HCT116 (cell line): ENCODE measurements around the gene ST3GAL6. TPM values are rescaled to one million over a fixed set of nuclear protein-coding genes. Genes with fewer than 3 reads are reported as not detected.

Source experiments
- ATAC-seq: fragments of 200-7000 bp; cut with Tn5 transposase; 2 replicates; pipeline ENCODE4 v1.9.1; 2020; ENCODE audit warnings: mild to moderate bottlenecking, moderate library complexity
- BruUV-seq: library from RNA; stranded (reverse); fragments of 400-500 nt; replicated peaks from 2 replicates; lab custom pipeline; 2021; lab: Mats Ljungman, UMichigan
- CTCF ChIA-PET: fragments of 300-600 bp; sonication (Branson Sonifier 250); formaldehyde crosslinking; loops from one replicate; lab custom pipeline; 2021; ENCODE audit warnings: antibody characterized with exemption; lab: Charles Lee
- POLR2A ChIA-PET: fragments of 300-600, 350-600 bp; sonication (Branson Sonifier 250); formaldehyde crosslinking; loops from one replicate; lab custom pipeline; 2021; ENCODE audit warnings: antibody characterized with exemption; lab: Charles Lee
- RAD21 ChIA-PET, 2 experiments: fragments of 300-600 bp; sonication (Branson Sonifier 250); formaldehyde crosslinking; loops; one replicate each; lab custom pipeline; 2023; ENCODE audit warnings: low total read pairs in 2 of 2; ENCODE audit not compliant: uncharacterized antibody in 2 of 2, unreplicated experiment in 2 of 2, low non-redundant PET in 1 of 2; lab: Charles Lee
- DNase-seq: peaks from one replicate; pipeline ENCODE4 v3.0.0-alpha.2; 2010; ENCODE audit warnings: low read depth, low spot score
- H2AFZ ChIP-seq: fragments of 200-600 bp; shearing (Covaris generic), sonication (generic); 2 replicates; pipeline ENCODE4 v1.6.1; 2017; ENCODE audit warnings: low read depth, mixed run types, mixed read lengths, antibody characterized with exemption, low read length; ENCODE audit not compliant: poor library complexity, severe bottlenecking
- H3K27ac ChIP-seq: 2 replicates; pipeline ENCODE4 v1.5.1; 2012; ENCODE audit warnings: low read depth, low read length
- H3K27me3 ChIP-seq: fragments of 200-600 bp; sonication (generic); 2 replicates; pipeline ENCODE4 v1.6.1; 2016; ENCODE audit warnings: mixed run types, low read length, mixed read lengths; ENCODE audit not compliant: insufficient read depth
- H3K36me3 ChIP-seq, 2 experiments: fragments of 200-500 bp in 1 of 2; fragments of 200-600 bp in 1 of 2; sonication (Bioruptor generic) in 1 of 2; sonication (generic) in 1 of 2; 2 replicates each; pipeline versions ENCODE4 v1.5.1 to v1.6.1; 2014 to 2016; ENCODE audit warnings: low read length in 2 of 2, inconsistent platforms in 1 of 2, mixed read lengths in 1 of 2, mixed run types in 1 of 2; ENCODE audit not compliant: insufficient read depth in 2 of 2, control insufficient read depth in 1 of 2
- H3K4me1 ChIP-seq, 2 experiments: fragments of 200-600 bp in 1 of 2; sonication (generic) in 1 of 2; 2 replicates each; pipeline versions ENCODE4 v1.5.1 to v1.6.1; 2012 to 2017; ENCODE audit warnings: low read length in 2 of 2, inconsistent platforms in 1 of 2, mild to moderate bottlenecking in 1 of 2, mixed read lengths in 1 of 2, mixed run types in 1 of 2, moderate library complexity in 1 of 2; ENCODE audit not compliant: insufficient read depth in 2 of 2, control insufficient read depth in 1 of 2
- H3K4me2 ChIP-seq: fragments of 200-600 bp; sonication (generic); 2 replicates; pipeline ENCODE4 v1.6.1; 2017; ENCODE audit warnings: mixed run types, low read length, mixed read lengths
- H3K4me3 ChIP-seq, 2 experiments: fragments of 200-600 bp in 1 of 2; sonication (generic) in 1 of 2; replicated peaks in 1 of 2; 2 replicates each; pipeline ENCODE4 v1.5.1; 2011 to 2016; ENCODE audit warnings: low read length in 2 of 2, control low read depth in 1 of 2, low read depth in 1 of 2, mild to moderate bottlenecking in 1 of 2, mixed read lengths in 1 of 2, mixed run types in 1 of 2
- H3K79me2 ChIP-seq: fragments of 200-600 bp; sonication (generic); 2 replicates; pipeline ENCODE4 v1.6.1; 2017; ENCODE audit warnings: mild to moderate bottlenecking, mixed run types, low read length, moderate library complexity, mixed read lengths; ENCODE audit not compliant: insufficient read depth
- H3K9ac ChIP-seq: fragments of 200-600 bp; sonication (generic); 2 replicates; pipeline ENCODE4 v1.6.1; 2016; ENCODE audit warnings: low read length, mixed read lengths
- H3K9me2 ChIP-seq: fragments of 200-600 bp; sonication (generic), shearing (Covaris generic); 2 replicates; pipeline ENCODE4 v1.6.1; 2017; ENCODE audit warnings: mixed run types, mild to moderate bottlenecking, moderate library complexity; ENCODE audit not compliant: insufficient read depth
- H3K9me3 ChIP-seq, 2 experiments: fragments of 200-500 bp in 1 of 2; fragments of 200-600 bp in 1 of 2; sonication (Bioruptor generic) in 1 of 2; sonication (generic) in 1 of 2; 2 replicates each; pipeline ENCODE4 v1.6.1; 2014 to 2017; ENCODE audit warnings: low read length in 2 of 2, mixed read lengths in 2 of 2, inconsistent platforms in 1 of 2, low read depth in 1 of 2, mild to moderate bottlenecking in 1 of 2, mixed run types in 1 of 2, moderate library complexity in 1 of 2; ENCODE audit not compliant: control insufficient read depth in 1 of 2, insufficient read depth in 1 of 2
- H4K20me1 ChIP-seq: fragments of 200-600 bp; sonication (generic), shearing (Covaris generic); 2 replicates; pipeline ENCODE4 v1.6.1; 2017; ENCODE audit warnings: mixed run types, mild to moderate bottlenecking, moderate library complexity; ENCODE audit not compliant: insufficient read depth
- CBX3 ChIP-seq: IDR thresholded peaks from 2 replicates; pipeline ENCODE4 v1.6.1; 2012; ENCODE audit warnings: low read depth
- CEBPB ChIP-seq: IDR thresholded peaks from 2 replicates; pipeline ENCODE4 v1.6.1; 2012; ENCODE audit warnings: low read depth
- CTCF ChIP-seq, 3 experiments: fragments of 200-600 bp in 1 of 3; sonication (generic) in 1 of 3; IDR thresholded peaks in 2 of 3; conservative IDR thresholded peaks in 1 of 3; 2 replicates each; pipeline ENCODE4 v1.5.1; 2012 to 2017; ENCODE audit warnings: low read depth in 2 of 3, low read length in 2 of 3, antibody characterized with exemption in 1 of 3, borderline replicate concordance in 1 of 3, control low read depth in 1 of 3, mild to moderate bottlenecking in 1 of 3, mixed read lengths in 1 of 3, mixed run types in 1 of 3, moderate library complexity in 1 of 3; ENCODE audit not compliant: insufficient read depth in 1 of 3
- EZH2 ChIP-seq: fragments of 200-600 bp; sonication (generic); IDR thresholded peaks from 2 replicates; pipeline ENCODE4 v1.6.1; 2017; ENCODE audit warnings: antibody characterized with exemption, mixed run types
- FOSL1 ChIP-seq: IDR thresholded peaks from 2 replicates; pipeline ENCODE4 v1.6.1; 2012; ENCODE audit warnings: low read depth
- JUND ChIP-seq: IDR thresholded peaks from 2 replicates; pipeline ENCODE4 v1.6.1; 2012
- MAX ChIP-seq: IDR thresholded peaks from 2 replicates; pipeline ENCODE4 v1.6.1; 2012
- POLR2A ChIP-seq: IDR thresholded peaks from 2 replicates; pipeline ENCODE4 v1.7.0; 2011; ENCODE audit warnings: borderline replicate concordance; ENCODE audit not compliant: insufficient read depth, insufficient read length; ENCODE audit errors: extremely low read depth
- POLR2AphosphoS5 ChIP-seq: IDR thresholded peaks from 2 replicates; pipeline ENCODE4 v1.6.1; 2011; ENCODE audit warnings: mild to moderate bottlenecking, low read depth, low read length, moderate library complexity
- RAD21 ChIP-seq: IDR thresholded peaks from 2 replicates; pipeline ENCODE4 v1.6.1; 2012; ENCODE audit warnings: low read depth, mild to moderate bottlenecking
- SIN3A ChIP-seq: IDR thresholded peaks from 2 replicates; pipeline ENCODE4 v1.6.1; 2012; ENCODE audit warnings: low read depth
- SRF ChIP-seq: IDR thresholded peaks from 2 replicates; pipeline ENCODE4 v1.6.1; 2012; ENCODE audit warnings: low read depth
- TCF7L2 ChIP-seq: IDR thresholded peaks from 2 replicates; pipeline ENCODE4 v1.7.0; 2011; ENCODE audit warnings: borderline replicate concordance, inconsistent platforms; ENCODE audit not compliant: insufficient read depth, insufficient read length; ENCODE audit errors: extremely low read depth
- YY1 ChIP-seq: IDR thresholded peaks from 2 replicates; pipeline ENCODE4 v1.6.1; 2011; ENCODE audit warnings: low read length, low read depth, moderate library complexity, mild to moderate bottlenecking; ENCODE audit not compliant: insufficient replicate concordance; ENCODE audit errors: extremely low read depth
- ZBTB33 ChIP-seq: IDR thresholded peaks from 2 replicates; pipeline ENCODE4 v1.6.1; 2011; ENCODE audit warnings: mild to moderate bottlenecking, low read length, moderate library complexity; ENCODE audit not compliant: insufficient replicate concordance; ENCODE audit errors: extremely low read depth
- ZFX ChIP-seq: fragments of 450-650 bp; IDR thresholded peaks from 2 replicates; pipeline ENCODE4 v1.6.1; 2017
- ZNF274 ChIP-seq: fragments of 200-500 bp; sonication (Bioruptor generic); IDR thresholded peaks from 2 replicates; pipeline ENCODE4 v1.6.1; 2014; ENCODE audit warnings: mild to moderate bottlenecking, low read depth, low read length, inconsistent platforms
- intact Hi-C: fragments of 100-400 bp; cut with micrococcal nuclease; formaldehyde crosslinking; loops from 2 replicates; pipeline ENCODE4 v1.10.0; 2022
- total RNA-seq: library from RNA; stranded (reverse); gene quantifications from one replicate; pipeline ENCODE4 v1.2.1, GENCODE V29; 2021; ENCODE audit not compliant: unreplicated experiment

Gene ST3GAL6
- total RNA-seq, 1 experiment from 2014 or later = 10.6 TPM

GRCh38 chr3:98754483-98754882 is 8.7 kb upstream of the ST3GAL6 start (continued):
- TF ChIP-seq FOSL1 = no peak

- Histone ChIP-seq H3K79me2 (no peaks in the 10 kb centered on the region), H3K27me3 (no peaks in the 10 kb centered on the region), H3K4me3 (no peak overlapping the region), H3K36me3 (no peaks in the 10 kb centered on the region), H3K4me1 (no peaks in the 10 kb centered on the region), H3K4me2 (no peak overlapping the region), H3K9ac (no peak overlapping the region), H3K9me2 (no peaks in the 10 kb centered on the region), H4K20me1 (no peaks in the 10 kb centered on the region), H2AFZ (no peak overlapping the region), H3K27ac (no peak overlapping the region), H3K9me3 (no peaks in the 10 kb centered on the region)
- intact Hi-C loops = no loop called here
- ChIA-PET RAD21 (no interaction called here), POLR2A (no interaction called here), CTCF (no interaction called here)
- TF ChIP-seq CBX3 = no peak
- TF ChIP-seq RAD21 = no peak
- no peak for TF ChIP-seq ZBTB33
- no peak for TF ChIP-seq TCF7L2
- no peak for TF ChIP-seq POLR2AphosphoS5
- no peak for TF ChIP-seq POLR2A
- no peak for TF ChIP-seq YY1
- TF ChIP-seq JUND = no peak
- no peak for TF ChIP-seq ZNF274
- no peak for TF ChIP-seq ZFX
- TF ChIP-seq CEBPB = no peak
- TF ChIP-seq SIN3A = no peak
- TF ChIP-seq SRF = no peak
- TF ChIP-seq EZH2 = no peak
- TF ChIP-seq CTCF (IDR thresholded peaks at IDR 0.05 in 2 of 3, conservative IDR thresholded peaks at IDR 0.05 in 1 of 3; ENCODE audit: borderline replicate concordance in 1 of 3, insufficient read depth in 1 of 3, low read depth in 2 of 3, low read length in 2 of 3) = no peak
- TF ChIP-seq MAX = no peak
- no peak for TF ChIP-seq FOSL1
- no TSS peak for BruUV-seq
- ATAC-seq = no peak
- no peak for DNase-seq
Observed at GRCh38 chr3:98755601-98756000, 7.5 kb upstream of the ST3GAL6 start.
